SIG-M5 treated with dmso at 0.1 percent for 504 hours (cell line): ENCODE measurements around the gene IL3.
A peak's percentile ranks its signal among the peaks of the same experiment; 100 is the strongest.

Source experiments
- DNase-seq: peaks from one replicate; lab custom pipeline; 2025; ENCODE audit not compliant: unreplicated experiment; lab: John Stamatoyannopoulos, UW

IL3 gene

DNA sequence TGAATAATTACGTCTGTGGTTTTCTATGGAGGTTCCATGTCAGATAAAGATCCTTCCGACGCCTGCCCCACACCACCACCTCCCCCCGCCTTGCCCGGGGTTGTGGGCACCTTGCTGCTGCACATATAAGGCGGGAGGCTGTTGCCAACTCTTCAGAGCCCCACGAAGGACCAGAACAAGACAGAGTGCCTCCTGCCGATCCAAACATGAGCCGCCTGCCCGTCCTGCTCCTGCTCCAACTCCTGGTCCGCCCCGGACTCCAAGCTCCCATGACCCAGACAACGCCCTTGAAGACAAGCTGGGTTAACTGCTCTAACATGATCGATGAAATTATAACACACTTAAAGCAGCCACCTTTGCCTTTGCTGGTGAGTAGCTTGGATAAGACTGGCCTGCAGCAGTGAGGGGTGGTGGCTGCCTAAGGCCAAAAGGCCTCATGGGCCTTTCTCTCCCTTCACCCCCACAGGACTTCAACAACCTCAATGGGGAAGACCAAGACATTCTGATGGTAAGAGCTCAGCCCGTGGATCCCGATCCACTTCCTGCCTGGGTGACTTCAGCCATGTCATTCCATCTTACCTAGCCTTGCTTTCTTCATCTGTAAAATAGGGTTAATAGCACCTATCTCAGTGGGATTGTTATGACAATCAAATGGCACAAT is at the start of gene IL3:
TSS of gene IL3 (plus strand) at position 155 of the 661 bp plus-strand sequence. CDS start at position 207, 52 bp downstream.
- no peak for DNase-seq

- DNase-seq = no peak
Measured at GRCh38 chr5:132010989-132011621, 49.4 kb upstream of the IL3 start.

GRCh38 chr5:132011622-132012343 is 48.7 kb upstream of the IL3 start, which contains the start of gene ACSL6:
TSS of gene ACSL6 (minus strand) at chr5:132011658. CDS start at chr5:132011553, 105 bp downstream.
- DNase-seq = no peak

- peak; percentile 27 for DNase-seq
Measured at GRCh38 chr5:132012371-132013005, 48.0 kb upstream of the IL3 start.

DNA sequence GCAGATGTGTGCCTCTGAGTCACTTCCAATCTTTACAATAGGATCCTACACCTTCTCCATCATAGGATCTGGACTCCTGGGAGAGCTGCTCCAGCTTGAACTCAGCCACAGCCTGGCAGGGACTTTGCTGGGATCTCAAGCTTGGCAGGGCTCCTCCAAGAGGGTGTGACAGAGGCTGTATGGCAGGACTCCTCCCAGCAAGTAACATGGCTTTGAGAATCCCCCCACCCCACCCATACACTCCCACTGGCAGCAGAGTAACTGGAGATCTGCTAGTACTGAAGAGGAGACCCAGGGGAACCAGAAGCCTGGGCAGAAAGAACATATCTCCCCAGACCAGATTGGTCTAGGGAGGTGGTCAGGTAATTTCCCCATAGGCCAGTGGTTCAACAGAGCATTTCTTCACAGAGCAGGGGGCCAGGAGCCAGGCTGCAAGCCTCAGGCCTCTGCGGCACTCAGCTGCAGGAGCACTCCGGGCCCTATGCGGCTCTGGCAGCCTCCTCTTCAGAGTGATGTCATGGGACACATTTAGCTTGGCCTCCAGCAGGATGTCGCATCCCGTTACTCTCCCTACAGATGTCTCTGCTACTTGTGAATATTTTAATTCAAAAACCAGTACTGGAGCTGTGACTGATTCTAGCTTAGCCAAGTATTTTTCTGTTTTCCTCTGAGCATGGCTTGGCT is 47.3 kb upstream of the IL3 start:
- no peak for DNase-seq

DNA sequence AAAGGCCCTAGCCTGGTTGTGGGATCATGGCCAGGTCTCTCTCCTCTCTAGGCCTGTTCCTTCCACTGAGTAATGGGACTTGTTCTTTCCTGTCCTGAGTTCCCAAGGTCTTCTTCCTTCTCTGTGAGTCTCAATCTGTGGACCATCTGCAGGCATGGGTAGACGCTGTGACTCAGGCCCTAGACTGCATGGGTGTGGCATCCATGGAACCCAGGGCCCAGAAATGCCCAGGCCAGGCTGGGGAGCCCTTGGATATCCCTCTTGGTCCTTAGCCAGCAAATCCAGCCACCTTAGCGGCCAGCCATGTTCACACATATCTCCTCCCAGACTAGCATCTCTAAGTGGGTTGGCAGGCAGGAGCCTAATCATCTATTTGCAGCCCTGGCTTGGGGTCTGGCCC is 46.7 kb upstream of the IL3 start:
- DNase-seq = no peak

DNA sequence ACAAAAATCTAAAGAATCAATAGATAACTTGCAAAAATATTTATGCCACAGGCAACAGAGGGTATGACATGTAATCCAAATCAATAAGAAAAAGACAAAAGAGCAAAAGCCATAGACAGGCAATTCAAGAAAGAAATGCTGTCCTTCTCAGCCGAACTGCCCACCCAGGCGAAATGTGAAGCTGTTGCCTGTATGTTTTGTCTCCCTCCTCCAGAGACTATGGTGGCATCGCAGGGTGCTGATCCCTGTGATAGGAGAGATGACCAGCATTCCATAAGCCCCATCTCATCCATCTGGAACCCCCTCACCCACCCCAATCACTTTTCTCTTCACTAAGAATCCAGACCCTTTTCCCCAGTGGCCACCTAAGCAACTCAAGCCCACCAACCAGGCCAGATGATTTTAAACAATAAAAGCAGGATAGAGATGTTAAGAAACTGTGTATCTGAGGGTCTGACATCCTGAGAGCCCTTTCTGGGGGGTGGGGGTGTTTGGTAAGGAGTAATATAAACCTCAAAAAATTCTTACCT is 43.7 kb upstream of the IL3 start:
- DNase-seq = no peak

DNA sequence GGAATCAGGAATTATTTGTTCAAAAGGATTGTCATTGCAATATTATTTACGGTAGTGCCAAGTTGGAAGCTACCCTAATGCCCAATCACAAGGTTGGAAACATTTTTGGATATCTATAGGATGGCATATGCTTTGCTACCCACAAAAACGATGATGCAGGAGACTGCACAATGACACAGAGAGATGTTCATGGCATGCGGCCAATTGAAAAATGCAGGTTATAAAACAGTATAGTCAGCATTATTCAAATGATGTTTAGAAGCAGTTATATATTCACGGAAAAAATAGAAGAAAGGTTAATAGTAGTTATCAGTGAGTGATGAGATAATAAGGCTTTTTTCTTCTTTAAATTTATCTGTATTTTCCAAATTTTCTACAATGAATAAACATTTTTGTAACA is 43.1 kb upstream of the IL3 start:
- no peak for DNase-seq

- no peak for DNase-seq
Measured at GRCh38 chr5:132017738-132018625, 42.5 kb upstream of the IL3 start.

GRCh38 chr5:132019337-132019736 is 41.1 kb upstream of the IL3 start:
- DNase-seq = no peak

- DNase-seq = no peak
Measured at GRCh38 chr5:132019857-132020555, 40.4 kb upstream of the IL3 start.

GRCh38 chr5:132020568-132021339 is 39.7 kb upstream of the IL3 start:
- no peak for DNase-seq

- no peak for DNase-seq
Measured at GRCh38 chr5:132021654-132022053, 38.8 kb upstream of the IL3 start.

DNA sequence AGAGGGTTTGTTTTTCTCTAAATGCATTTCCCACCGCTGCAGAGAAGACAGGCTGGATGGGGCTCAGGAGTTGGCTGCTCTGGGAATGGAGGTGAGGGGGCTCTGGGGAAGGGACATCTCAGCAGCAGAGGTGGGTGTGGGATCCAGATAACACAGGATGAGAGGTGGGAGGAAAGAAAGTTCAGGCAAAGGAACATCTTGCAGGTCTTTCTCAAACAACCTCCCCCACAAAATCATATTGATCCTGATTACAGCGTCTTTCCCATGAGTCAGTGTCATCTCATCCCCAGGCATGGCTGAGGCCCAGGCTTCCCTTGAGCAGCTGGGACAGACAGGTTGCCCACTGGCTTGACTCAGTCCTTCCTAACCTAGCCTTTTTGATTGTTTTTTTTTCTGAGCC is 37.7 kb upstream of the IL3 start:
- DNase-seq = no peak

DNA sequence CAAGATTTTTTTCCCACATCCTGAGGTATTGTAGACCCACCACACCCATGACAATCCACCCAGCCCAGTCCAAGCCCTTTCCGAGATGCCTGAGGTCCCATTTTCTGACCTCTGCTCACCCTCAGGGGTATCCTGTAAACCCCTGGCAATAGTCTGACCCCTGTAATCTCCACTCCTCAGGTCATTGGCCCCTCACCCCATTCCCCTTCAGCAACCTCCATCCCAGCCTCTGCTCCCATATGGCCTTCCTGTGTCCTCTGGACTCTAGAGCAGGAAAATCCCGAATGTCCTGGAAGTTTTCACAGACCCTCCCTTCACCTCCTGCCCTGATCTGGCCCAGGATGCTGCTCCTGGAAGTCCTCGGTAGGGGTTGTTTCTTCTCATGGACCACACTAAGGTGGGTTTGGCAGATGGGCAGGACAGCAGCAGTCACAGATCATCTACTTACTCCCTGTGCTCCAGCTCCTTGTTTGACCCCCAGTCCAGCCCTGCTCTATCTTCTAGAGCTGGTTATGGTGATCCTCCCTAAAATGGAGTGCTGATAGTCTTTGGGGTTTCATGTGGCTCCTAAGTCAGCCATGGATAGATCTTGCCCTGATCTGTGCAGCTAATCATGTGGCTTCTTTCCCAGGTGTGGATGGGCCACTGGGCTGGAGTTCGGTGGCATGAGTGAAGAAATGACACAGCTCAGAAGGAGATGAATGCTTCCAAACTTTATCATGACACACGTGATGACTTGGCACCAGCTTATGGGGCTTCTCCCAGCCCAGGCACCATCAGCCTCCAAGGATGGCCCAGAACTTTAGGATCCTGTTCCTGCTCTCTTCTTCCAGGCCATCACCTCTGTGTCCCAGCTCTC is 37.0 kb upstream of the IL3 start:
- no peak for DNase-seq

- no peak for DNase-seq
Measured at GRCh38 chr5:132024117-132024435, 36.4 kb upstream of the IL3 start.

DNA sequence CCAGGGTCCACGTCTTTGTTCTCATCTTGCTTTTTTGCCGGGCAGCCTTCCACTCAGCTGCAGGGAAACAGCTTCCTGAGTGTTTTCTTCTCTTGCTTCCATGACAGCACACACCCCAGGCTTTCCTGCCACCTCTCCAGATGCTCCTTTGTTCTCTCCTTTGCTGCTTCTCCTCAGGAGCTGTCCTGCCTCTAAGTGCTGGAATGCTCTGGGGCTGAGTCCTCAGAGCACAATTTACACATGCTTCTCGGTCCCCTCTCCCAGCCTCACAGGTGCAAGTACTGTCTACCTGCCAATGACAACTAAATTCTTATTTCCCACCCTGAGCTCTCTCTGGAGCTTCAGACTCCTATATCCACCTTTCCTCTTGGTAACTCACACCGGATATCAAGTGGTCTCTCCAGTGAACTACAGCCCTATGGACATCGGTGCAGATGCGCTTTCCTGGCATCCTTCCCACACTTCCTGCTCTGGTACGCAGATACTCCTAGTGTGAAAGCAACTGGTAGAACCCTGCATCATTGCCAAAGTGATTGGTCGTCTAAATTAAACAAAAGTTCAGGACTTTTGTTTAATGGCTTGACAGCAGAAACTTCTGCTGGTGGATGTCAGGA is 35.6 kb upstream of the IL3 start:
- no peak for DNase-seq
